ENCODE results near the gene SCPEP1. TPM values are rescaled to one million over a fixed set of nuclear protein-coding genes. Genes with fewer than 3 reads are reported as not detected.

SCPEP1 gene
- total and polyA plus RNA-seq, 10 of the 15 experiments (the other 5 are each of a cell fraction or from before 2014, with no cell fraction given) = 31.2 to 80.2 (median 40.7) TPM

GRCh38 chr17:57004944-57005579, 27.1 kb downstream of the SCPEP1 start (continued):
- TF ChIP-seq ZBTB4 (CRISPR knock-in tag; IDR thresholded peaks at IDR 0.05) = no peak
- no peak for TF ChIP-seq EGR1 (IDR thresholded peaks at IDR 0.05; ENCODE audit: borderline replicate concordance in 1 of 2, low read depth in 2 of 2, low read length in 2 of 2)
- no peak for TF ChIP-seq RAD51 (IDR thresholded peaks at IDR 0.05)
- TF ChIP-seq TBL1XR1 (IDR thresholded peaks at IDR 0.05; ENCODE audit: low read depth, low read length) = peak; percentile 24; the same call in 1 of the 2 replicates
- TF ChIP-seq ATF2 (IDR thresholded peaks at IDR 0.05; ENCODE audit: low read length) = 0 out of 2 replicates have a peak, but pooled peaks have one; percentile 47
- no peak; the same call in 1 of the 2 replicates for TF ChIP-seq SMC3 (IDR thresholded peaks at IDR 0.05; ENCODE audit: borderline replicate concordance, low read length)
- TF ChIP-seq ZNF687 (IDR thresholded peaks at IDR 0.05) = peak; percentile 79
- TF ChIP-seq SPI1 (IDR thresholded peaks at IDR 0.05; ENCODE audit: borderline replicate concordance, insufficient read depth, low read depth, low read length) = peak; percentile 98
- no peak for TF ChIP-seq NFYA (IDR thresholded peaks at IDR 0.05; ENCODE audit: borderline replicate concordance, low read depth, low read length)
- peak; percentile 82 for TF ChIP-seq RELB (IDR thresholded peaks at IDR 0.05; ENCODE audit: low read depth)
- TF ChIP-seq ZZZ3 (IDR thresholded peaks at IDR 0.05; ENCODE audit: control insufficient read depth, insufficient read length, low read depth) = no peak
- peak; percentile 46; the same call in 1 of the 2 replicates for TF ChIP-seq PML (IDR thresholded peaks at IDR 0.05; ENCODE audit: low read length)
- TF ChIP-seq IRF3 (IDR thresholded peaks at IDR 0.05) = no peak
